Measurements from ENCODE around the gene DTNB.

Gene DTNB

DNA sequence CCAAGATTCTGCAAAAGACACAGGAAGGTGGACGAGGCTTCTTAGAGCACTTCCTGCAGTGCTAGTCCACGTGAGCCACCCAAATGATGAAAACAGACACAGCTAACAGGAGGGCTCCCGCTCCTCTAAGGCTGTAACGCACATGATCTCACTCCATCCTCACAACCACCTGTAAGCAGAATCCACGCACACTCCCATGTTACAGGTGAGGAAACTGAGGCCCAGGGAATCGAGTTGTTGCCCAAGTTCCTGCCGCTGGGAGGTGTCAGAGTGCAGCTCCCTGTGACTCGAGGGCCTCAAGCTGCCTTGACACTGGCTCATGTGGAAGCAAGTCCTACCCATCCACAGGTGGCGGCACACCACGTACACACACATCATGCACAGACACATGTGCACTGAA, 336.1 kb downstream of the DTNB start:
- no peak for DNase-seq

DNA sequence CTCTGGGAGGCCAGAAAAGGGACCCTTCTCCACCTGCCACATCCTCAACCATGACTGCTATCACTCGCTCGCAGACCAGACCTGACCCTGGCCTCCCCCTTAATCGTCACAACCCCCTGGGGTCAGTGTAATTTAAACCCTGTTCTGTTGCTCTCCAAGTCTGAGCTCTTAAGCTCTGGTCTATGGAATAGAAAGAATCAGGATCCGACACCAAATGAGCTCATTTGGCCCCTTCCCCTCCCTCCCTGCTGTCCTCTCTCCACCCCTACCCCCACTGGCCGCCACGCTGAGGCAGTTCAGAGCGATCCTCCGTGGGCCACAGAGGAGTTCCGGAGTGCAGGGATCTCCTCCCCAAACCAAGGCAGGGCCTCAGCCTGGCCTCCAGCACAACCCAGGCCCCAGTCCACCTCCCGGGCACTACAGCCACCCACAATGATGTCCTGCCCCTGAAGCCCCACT, 337.0 kb downstream of the DTNB start:
- no peak for DNase-seq

GRCh38 chr2:25335971-25336370, 337.4 kb downstream of the DTNB start:
- no peak for DNase-seq

DNA sequence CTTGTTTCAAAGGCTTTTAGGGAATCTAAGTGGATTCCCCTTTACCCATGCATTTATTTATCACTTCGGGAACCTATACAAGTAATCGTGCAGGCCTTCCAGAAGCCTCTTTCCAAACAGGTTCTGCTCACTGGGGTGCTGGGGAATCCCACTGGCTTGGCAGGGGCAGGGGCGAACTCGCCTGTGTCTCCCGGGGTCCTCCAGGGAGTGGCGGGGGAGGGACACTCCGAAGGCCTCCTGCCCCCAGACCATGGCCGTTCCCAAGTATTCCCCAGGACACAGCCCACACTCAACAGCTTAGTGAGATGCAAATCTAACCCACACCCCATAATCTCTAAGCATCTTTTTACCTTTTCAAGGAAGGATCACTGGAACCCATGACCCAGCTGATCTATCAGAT, 338.2 kb downstream of the DTNB start:
- no peak for DNase-seq

GRCh38 chr2:25334482-25334881, 338.9 kb downstream of the DTNB start:
- no peak for DNase-seq

GRCh38 chr2:25333981-25334380, 339.4 kb downstream of the DTNB start:
- no peak for DNase-seq

GRCh38 chr2:25332571-25332970, 340.8 kb downstream of the DTNB start:
- no peak for DNase-seq

GRCh38 chr2:25331686-25332365, 341.6 kb downstream of the DTNB start:
- no peak for DNase-seq

GRCh38 chr2:25330937-25331336, 342.4 kb downstream of the DTNB start:
- DNase-seq, result no peak

- no peak for DNase-seq
Observed at GRCh38 chr2:25330273-25330672, 343.1 kb downstream of the DTNB start.

- DNase-seq, result no peak
Observed at GRCh38 chr2:25328152-25329085, 345.0 kb downstream of the DTNB start.
